Type B pancreatic cell (in vitro differentiated cells): ENCODE results near the gene HNRNPA0. TPM values are rescaled to one million over a fixed set of nuclear protein-coding genes. Genes with fewer than 3 reads are reported as not detected.

Experiments used
- DNase-seq: peaks from one replicate; pipeline ENCODE4 v3.0.0; 2021; ENCODE audit warnings: mixed read lengths; ENCODE audit not compliant: unreplicated experiment; ENCODE audit errors: extremely low spot score
- H3K27ac Mint-ChIP-seq: 2 replicates; pipeline ENCODE4 v1.8.0; 2021; ENCODE audit warnings: mild to moderate bottlenecking, mixed read lengths
- H3K27me3 Mint-ChIP-seq: 2 replicates; pipeline ENCODE4 v1.8.0; 2021; ENCODE audit warnings: mixed read lengths
- H3K36me3 Mint-ChIP-seq: 2 replicates; pipeline ENCODE4 v1.8.0; 2021; ENCODE audit warnings: mixed read lengths
- H3K4me1 Mint-ChIP-seq: one replicate; pipeline ENCODE4 v1.8.0; 2021; ENCODE audit warnings: mixed read lengths; ENCODE audit not compliant: unreplicated experiment
- H3K4me3 Mint-ChIP-seq: 2 replicates; pipeline ENCODE4 v1.8.0; 2021; ENCODE audit warnings: mild to moderate bottlenecking, mixed read lengths
- H3K9me3 Mint-ChIP-seq: 2 replicates; pipeline ENCODE4 v1.8.0; 2021; ENCODE audit warnings: mixed read lengths
- total RNA-seq: library from RNA; stranded (reverse); gene quantifications from 2 replicates; pipeline ENCODE4 v1.2.1, GENCODE V29; 2021; ENCODE audit warnings: low replicate concordance
- TF ChIP-seq, protein P1 (sequence below): fragments of 200-600 bp; sonication (generic); conservative IDR thresholded peaks from 2 replicates; pipeline ENCODE4 v1.5.0; 2021; ENCODE audit warnings: antibody characterized with exemption, mild to moderate bottlenecking

Gene HNRNPA0
- total RNA-seq, 1 donor from 2014 or later = 67.0 TPM

DNA sequence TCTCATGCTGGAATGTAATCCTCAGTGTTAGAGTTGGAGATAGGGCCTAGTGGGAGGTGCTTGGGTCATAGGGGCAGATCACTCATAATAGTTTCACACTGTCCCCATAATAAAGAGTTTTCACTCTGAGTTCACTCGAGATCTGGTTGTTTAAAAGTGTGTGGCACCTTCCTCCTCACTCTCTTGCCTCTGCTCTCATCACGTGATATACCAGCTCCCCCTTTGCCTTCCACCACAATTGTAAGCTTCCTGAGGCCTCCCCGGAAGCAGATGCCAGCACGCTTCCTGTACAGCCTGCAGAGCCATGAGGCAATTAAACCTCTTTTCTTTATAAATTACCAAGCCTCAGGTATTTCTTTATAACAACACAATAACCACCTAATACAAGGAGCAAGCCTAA, 14.4 kb downstream of the HNRNPA0 start:
- TF ChIP-seq, protein P1, sequence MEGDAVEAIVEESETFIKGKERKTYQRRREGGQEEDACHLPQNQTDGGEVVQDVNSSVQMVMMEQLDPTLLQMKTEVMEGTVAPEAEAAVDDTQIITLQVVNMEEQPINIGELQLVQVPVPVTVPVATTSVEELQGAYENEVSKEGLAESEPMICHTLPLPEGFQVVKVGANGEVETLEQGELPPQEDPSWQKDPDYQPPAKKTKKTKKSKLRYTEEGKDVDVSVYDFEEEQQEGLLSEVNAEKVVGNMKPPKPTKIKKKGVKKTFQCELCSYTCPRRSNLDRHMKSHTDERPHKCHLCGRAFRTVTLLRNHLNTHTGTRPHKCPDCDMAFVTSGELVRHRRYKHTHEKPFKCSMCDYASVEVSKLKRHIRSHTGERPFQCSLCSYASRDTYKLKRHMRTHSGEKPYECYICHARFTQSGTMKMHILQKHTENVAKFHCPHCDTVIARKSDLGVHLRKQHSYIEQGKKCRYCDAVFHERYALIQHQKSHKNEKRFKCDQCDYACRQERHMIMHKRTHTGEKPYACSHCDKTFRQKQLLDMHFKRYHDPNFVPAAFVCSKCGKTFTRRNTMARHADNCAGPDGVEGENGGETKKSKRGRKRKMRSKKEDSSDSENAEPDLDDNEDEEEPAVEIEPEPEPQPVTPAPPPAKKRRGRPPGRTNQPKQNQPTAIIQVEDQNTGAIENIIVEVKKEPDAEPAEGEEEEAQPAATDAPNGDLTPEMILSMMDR = no peak
- H3K36me3 Mint-ChIP-seq = no peaks in the 10 kb centered on the region
- H3K27me3 Mint-ChIP-seq = no peaks in the 10 kb centered on the region
- no peaks in the 10 kb centered on the region for H3K4me1 Mint-ChIP-seq
- DNase-seq = no peak
- H3K27ac Mint-ChIP-seq = no peak overlapping the region
- H3K4me3 Mint-ChIP-seq = no peak overlapping the region
- H3K9me3 Mint-ChIP-seq = no peaks in the 10 kb centered on the region

DNA sequence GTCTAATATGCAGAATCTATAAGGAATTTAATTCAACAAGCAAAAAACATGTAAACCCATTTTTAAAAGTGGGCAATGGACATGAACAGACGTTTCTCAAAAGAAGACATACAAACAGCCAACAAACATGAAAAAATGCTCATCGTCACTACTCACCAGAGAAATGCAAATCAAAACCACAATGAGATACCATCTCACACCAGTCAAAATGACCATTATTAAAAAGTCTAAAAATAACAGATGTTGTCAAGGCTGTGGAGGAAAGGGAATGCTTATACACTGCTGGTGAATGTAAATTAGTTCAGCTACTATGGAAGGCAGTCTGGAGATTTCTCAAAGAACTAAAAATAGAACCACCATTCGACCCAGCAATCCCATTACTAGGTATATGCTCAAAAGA, 15.2 kb downstream of the HNRNPA0 start:
- Mint-ChIP-seq H3K27ac (no peak overlapping the region), H3K36me3 (no peaks in the 10 kb centered on the region), H3K27me3 (no peaks in the 10 kb centered on the region), H3K9me3 (no peaks in the 10 kb centered on the region), H3K4me3 (no peak overlapping the region), H3K4me1 (no peaks in the 10 kb centered on the region)
- TF ChIP-seq, protein P1 = no peak
- DNase-seq = no peak

DNA sequence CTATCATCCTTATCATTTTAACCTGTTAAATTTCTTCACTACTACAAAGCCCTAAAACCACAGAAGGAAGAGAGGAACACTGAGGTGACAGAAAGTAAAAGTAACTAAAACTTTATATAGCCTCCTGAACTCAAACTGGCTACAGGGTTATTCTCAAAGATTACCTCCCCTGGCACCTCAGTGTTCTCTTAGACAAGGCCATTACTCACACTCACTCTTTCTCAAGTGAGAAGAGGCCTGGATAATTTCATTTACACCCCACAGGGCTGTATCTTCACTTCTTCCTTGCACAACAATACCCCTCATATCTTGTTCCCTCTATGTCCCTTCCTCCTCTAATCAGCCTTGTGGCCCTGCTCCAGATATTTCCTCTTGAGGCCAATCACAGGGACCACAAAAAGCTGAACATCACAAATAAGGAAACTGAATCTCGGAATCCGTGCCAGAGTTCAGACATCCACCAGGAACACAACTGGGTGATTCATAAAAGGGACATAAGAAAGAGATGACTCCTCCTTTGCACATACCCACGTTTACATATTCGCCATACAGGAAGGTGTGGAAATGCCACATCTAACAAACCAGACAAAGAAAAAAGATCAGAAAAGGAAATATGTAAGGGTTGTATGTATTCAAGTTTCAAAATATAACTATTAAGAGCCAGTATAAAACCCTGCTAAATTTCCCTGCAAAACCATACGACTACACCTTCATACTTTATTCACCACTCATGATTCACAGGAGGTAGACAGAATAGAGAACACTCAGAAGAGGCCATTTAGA, 16.6 kb downstream of the HNRNPA0 start:
- no peak for DNase-seq
- no peak overlapping the region for H3K4me3 Mint-ChIP-seq

DNA sequence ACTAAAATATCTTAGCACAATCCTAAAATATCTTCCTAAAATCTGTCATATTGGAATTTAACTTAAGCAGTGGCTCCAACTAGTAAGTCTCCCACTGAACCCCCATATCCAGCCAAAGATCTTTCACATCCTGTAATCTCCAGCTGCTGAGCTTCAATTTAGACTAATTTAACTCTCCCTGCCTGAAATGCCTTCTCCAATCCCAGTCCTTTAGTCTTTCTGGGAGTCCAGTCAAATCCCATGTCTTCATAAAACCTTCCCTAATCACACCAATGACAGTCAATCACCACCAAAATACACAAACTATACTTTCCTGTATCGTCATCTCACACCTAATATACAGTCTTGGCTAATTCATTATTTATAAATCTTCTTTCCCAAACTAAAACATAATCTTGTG, 17.7 kb downstream of the HNRNPA0 start:
- Mint-ChIP-seq H3K4me3 (no peak overlapping the region), H3K9me3 (no peaks in the 10 kb centered on the region), H3K36me3 (no peaks in the 10 kb centered on the region), H3K27ac (no peak overlapping the region), H3K4me1 (peaks cover 7% of the 10 kb centered on the region), H3K27me3 (no peaks in the 10 kb centered on the region)
- TF ChIP-seq, protein P1 = no peak
- no peak for DNase-seq

More for the DNA sequence above, 16.6 kb downstream of the HNRNPA0 start:
- TF ChIP-seq, protein P1 = no peak
- no peak overlapping the region for H3K27ac Mint-ChIP-seq
- no peaks in the 10 kb centered on the region for H3K9me3 Mint-ChIP-seq
- no peaks in the 10 kb centered on the region for H3K27me3 Mint-ChIP-seq
- peaks cover under 1% of the 10 kb centered on the region for H3K4me1 Mint-ChIP-seq
- no peaks in the 10 kb centered on the region for H3K36me3 Mint-ChIP-seq

DNA sequence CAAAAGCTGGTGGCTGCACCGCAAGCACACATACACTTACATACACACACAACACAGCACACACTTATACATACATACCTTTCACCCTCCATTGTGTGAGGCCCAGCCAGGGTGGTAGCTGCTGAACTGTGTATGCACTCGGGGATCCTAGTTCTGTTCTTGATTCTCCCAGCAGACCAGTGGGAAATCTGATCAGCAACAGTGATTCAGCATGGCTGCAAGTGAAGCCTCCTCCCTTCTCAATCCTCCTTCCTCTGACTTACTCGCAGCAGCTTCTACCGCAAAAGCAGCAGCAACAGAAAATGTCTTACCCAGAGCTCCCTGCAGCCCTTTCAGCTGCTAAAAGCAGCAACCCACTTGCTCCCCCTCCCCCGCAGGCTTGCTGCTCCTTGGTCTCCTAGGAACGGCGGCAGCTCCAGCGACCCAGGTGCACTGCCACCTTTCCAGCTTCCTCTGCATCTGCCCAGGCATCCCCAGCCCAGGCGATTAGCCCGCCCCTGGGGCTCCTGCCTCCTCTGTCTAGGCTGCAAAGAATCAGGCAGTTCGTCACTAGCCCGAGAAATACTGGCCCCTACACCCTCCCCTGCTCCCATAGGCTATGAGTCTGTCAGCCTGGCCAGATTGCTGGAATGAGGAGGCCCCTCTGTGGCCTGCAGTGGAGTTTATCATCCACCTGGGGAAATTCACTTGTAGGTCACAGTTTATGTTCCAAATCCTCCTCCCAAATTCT, 18.4 kb downstream of the HNRNPA0 start, which contains the start of gene KLHL3:
Gene KLHL3 (minus strand): TSS at position 535 of the 730 bp plus-strand sequence. CDS start 443 bp downstream, at position 92.
- no peak within 1 kb of the TSS for H3K27ac Mint-ChIP-seq
- H3K27me3 Mint-ChIP-seq = no peaks in the 10 kb centered on the region
- no peaks in the 10 kb centered on the region for H3K36me3 Mint-ChIP-seq
- peak; percentile 73 for DNase-seq
- peaks cover 7% of the 10 kb centered on the region for H3K4me1 Mint-ChIP-seq
- TF ChIP-seq, protein P1 = peak; percentile 46
- no peak within 1 kb of the TSS for H3K4me3 Mint-ChIP-seq
- H3K9me3 Mint-ChIP-seq = no peaks in the 10 kb centered on the region
